Loucy (cell line): ENCODE measurements around the gene ATP2A2.

Experiments used
- H2AFZ ChIP-seq: fragments of 200-600 bp; sonication (generic); 2 replicates; pipeline ENCODE4 v1.6.0; 2016; ENCODE audit warnings: antibody characterized with exemption, mild to moderate bottlenecking, low read length, moderate library complexity
- H3F3A ChIP-seq: fragments of 200-600 bp; 2 replicates; pipeline ENCODE4 v1.6.0; 2016; ENCODE audit warnings: antibody characterized with exemption, low read depth, mild to moderate bottlenecking
- H3K27me3 ChIP-seq: fragments of 200-600 bp; sonication (generic); 2 replicates; pipeline ENCODE4 v1.6.1; 2014; ENCODE audit warnings: low read length, mild to moderate bottlenecking; ENCODE audit not compliant: insufficient read depth, poor library complexity, severe bottlenecking
- H3K36me3 ChIP-seq: fragments of 200-600 bp; sonication (generic); 2 replicates; pipeline ENCODE4 v1.6.1; 2016; ENCODE audit warnings: low read length; ENCODE audit not compliant: insufficient read depth
- H3K4me1 ChIP-seq: fragments of 200-600 bp; sonication (generic); 2 replicates; pipeline ENCODE4 v1.5.1; 2014; ENCODE audit warnings: low read length, mild to moderate bottlenecking; ENCODE audit not compliant: insufficient read depth, poor library complexity, severe bottlenecking
- H3K4me2 ChIP-seq: fragments of 200-600 bp; sonication (generic); 2 replicates; pipeline ENCODE4 v1.6.0; 2014; ENCODE audit warnings: antibody characterized with exemption, low read length, low read depth, mild to moderate bottlenecking; ENCODE audit not compliant: poor library complexity, severe bottlenecking
- H3K4me3 ChIP-seq: fragments of 200-600 bp; sonication (generic); 2 replicates; pipeline ENCODE4 v1.5.1; 2014; ENCODE audit warnings: low read length, mild to moderate bottlenecking, mixed read lengths; ENCODE audit not compliant: poor library complexity, severe bottlenecking
- H3K79me2 ChIP-seq: fragments of 200-600 bp; sonication (generic); 2 replicates; pipeline ENCODE4 v1.6.1; 2014; ENCODE audit warnings: low read length; ENCODE audit not compliant: insufficient read depth
- H3K9ac ChIP-seq: fragments of 200-600 bp; sonication (generic); 2 replicates; pipeline ENCODE4 v1.6.0; 2014; ENCODE audit warnings: mild to moderate bottlenecking, low read depth, low read length, moderate library complexity; ENCODE audit not compliant: poor library complexity, severe bottlenecking
- H3K9me2 ChIP-seq: fragments of 200-600 bp; sonication (generic); replicated peaks from 2 replicates; pipeline ENCODE4 v1.6.1; 2016; ENCODE audit warnings: low read depth, low read length, mixed read lengths
- H3K9me3 ChIP-seq: fragments of 200-600 bp; sonication (generic); 2 replicates; pipeline ENCODE4 v1.6.1; 2014; ENCODE audit warnings: mild to moderate bottlenecking, antibody characterized with exemption, low read length, low read depth; ENCODE audit not compliant: insufficient read depth
- H4K20me1 ChIP-seq: fragments of 200-600 bp; sonication (generic); 2 replicates; pipeline ENCODE4 v1.6.0; 2014; ENCODE audit warnings: antibody characterized with exemption, low read length, mild to moderate bottlenecking; ENCODE audit not compliant: insufficient read depth, poor library complexity, severe bottlenecking
- EZH2phosphoT487 ChIP-seq: fragments of 200-600 bp; IDR thresholded peaks from 2 replicates; pipeline ENCODE4 v1.6.1; 2018; ENCODE audit warnings: antibody characterized with exemption, mild to moderate bottlenecking, moderate library complexity, borderline replicate concordance
- TF ChIP-seq, protein P1 (sequence below): fragments of 200-600 bp; sonication (generic); conservative IDR thresholded peaks from 2 replicates; pipeline ENCODE4 v1.5.1; 2014; ENCODE audit warnings: mild to moderate bottlenecking, antibody characterized with exemption, low read length

Gene ATP2A2

GRCh38 chr12:110345176-110345661 is 64.2 kb downstream of the ATP2A2 start:
- no peaks in the 10 kb centered on the region for H3K79me2 ChIP-seq

DNA sequence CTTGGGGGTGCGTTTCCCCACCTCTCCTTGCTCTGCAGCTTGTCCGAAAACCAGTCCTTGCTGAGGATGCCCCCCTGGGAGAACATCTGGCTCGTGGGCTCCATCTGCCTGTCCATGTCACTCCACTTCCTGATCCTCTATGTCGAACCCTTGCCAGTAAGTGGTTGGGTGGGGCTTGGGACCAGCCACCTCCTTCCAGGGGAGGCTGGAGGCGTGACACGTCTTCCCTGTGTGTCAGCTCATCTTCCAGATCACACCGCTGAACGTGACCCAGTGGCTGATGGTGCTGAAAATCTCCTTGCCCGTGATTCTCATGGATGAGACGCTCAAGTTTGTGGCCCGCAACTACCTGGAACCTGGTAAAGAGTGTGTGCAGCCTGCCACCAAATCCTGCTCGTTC is 64.9 kb downstream of the ATP2A2 start:
- Histone ChIP-seq H3K9ac (no peak overlapping the region), H3K4me1 (no peaks in the 10 kb centered on the region), H3K27me3 (no peaks in the 10 kb centered on the region), H2AFZ (no peak overlapping the region), H3F3A (no peaks in the 10 kb centered on the region), H3K9me2 (no peaks in the 10 kb centered on the region), H4K20me1 (no peaks in the 10 kb centered on the region), H3K9me3 (no peaks in the 10 kb centered on the region), H3K4me3 (no peak overlapping the region), H3K36me3 (peaks cover 90% of the 10 kb centered on the region), H3K79me2 (no peaks in the 10 kb centered on the region), H3K4me2 (no peak overlapping the region)
- TF ChIP-seq, protein P1, sequence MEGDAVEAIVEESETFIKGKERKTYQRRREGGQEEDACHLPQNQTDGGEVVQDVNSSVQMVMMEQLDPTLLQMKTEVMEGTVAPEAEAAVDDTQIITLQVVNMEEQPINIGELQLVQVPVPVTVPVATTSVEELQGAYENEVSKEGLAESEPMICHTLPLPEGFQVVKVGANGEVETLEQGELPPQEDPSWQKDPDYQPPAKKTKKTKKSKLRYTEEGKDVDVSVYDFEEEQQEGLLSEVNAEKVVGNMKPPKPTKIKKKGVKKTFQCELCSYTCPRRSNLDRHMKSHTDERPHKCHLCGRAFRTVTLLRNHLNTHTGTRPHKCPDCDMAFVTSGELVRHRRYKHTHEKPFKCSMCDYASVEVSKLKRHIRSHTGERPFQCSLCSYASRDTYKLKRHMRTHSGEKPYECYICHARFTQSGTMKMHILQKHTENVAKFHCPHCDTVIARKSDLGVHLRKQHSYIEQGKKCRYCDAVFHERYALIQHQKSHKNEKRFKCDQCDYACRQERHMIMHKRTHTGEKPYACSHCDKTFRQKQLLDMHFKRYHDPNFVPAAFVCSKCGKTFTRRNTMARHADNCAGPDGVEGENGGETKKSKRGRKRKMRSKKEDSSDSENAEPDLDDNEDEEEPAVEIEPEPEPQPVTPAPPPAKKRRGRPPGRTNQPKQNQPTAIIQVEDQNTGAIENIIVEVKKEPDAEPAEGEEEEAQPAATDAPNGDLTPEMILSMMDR, result no peak

More at GRCh38 chr12:110345176-110345661, 64.2 kb downstream of the ATP2A2 start:
- H3K27me3 ChIP-seq, result no peaks in the 10 kb centered on the region
- no peaks in the 10 kb centered on the region for H3F3A ChIP-seq
- H3K9ac ChIP-seq, result no peak overlapping the region
- TF ChIP-seq, protein P1, result no peak
- TF ChIP-seq EZH2phosphoT487, result no peak
- H4K20me1 ChIP-seq, result no peaks in the 10 kb centered on the region
- no peak overlapping the region for H2AFZ ChIP-seq
- H3K36me3 ChIP-seq, result peaks cover 96% of the 10 kb centered on the region
- H3K9me2 ChIP-seq, result no peaks in the 10 kb centered on the region
- H3K4me1 ChIP-seq, result no peaks in the 10 kb centered on the region
- no peak overlapping the region for H3K4me3 ChIP-seq
- no peaks in the 10 kb centered on the region for H3K9me3 ChIP-seq
- H3K4me2 ChIP-seq, result no peak overlapping the region

DNA sequence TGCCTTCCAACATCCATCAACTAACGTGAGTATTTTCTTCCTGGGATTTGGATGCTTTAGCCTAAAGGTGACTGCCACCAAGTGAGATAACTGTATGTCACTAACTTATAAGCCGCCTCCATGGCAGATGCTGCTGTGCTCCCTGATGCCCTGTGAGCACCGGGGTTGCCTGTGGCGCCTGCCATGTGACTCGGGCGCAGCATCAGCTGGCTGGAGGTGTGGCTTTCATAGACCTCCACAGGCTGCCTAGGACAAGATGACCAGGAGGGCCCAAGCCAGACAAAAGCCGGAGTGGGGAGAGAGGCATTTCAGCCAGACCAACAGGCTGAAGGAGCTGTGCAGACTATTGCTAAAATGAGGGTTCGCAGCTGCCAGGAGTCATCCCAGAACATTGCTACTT is 66.7 kb downstream of the ATP2A2 start:
- TF ChIP-seq, protein P1, result no peak
- TF ChIP-seq EZH2phosphoT487, result no peak
- Histone ChIP-seq H3K9me3 (no peaks in the 10 kb centered on the region), H3K9ac (no peak overlapping the region), H2AFZ (no peak overlapping the region), H3K27me3 (no peaks in the 10 kb centered on the region), H3K4me1 (no peaks in the 10 kb centered on the region), H3K79me2 (no peaks in the 10 kb centered on the region), H4K20me1 (no peaks in the 10 kb centered on the region), H3K4me2 (no peak overlapping the region), H3F3A (no peaks in the 10 kb centered on the region), H3K9me2 (no peaks in the 10 kb centered on the region), H3K36me3 (peaks cover 72% of the 10 kb centered on the region), H3K4me3 (no peak overlapping the region)
